C4-2B (cell line): ENCODE measurements around the gene ARHGAP20.

Experiments
- CTCF ChIP-seq: fragments of 450-650 bp; conservative IDR thresholded peaks from 2 replicates; pipeline ENCODE4 v1.5.1; 2017; ENCODE audit warnings: mild to moderate bottlenecking
- ZFX ChIP-seq: fragments of 450-650 bp; IDR thresholded peaks from 2 replicates; pipeline ENCODE4 v1.6.1; 2017

GRCh38 chr11:110728476-110728875, 16.2 kb upstream of the ARHGAP20 start:
- TF ChIP-seq CTCF (no peak), ZFX (no peak)
